Daoy (cell line): ENCODE measurements around the gene BARD1. TPM values are rescaled to one million over a fixed set of nuclear protein-coding genes. Genes with fewer than 3 reads are reported as not detected.
"Not testable (repeated sequence)": the region's sequence is repeated elsewhere in the genome, so short reads cannot be mapped to it uniquely, and the experiment has no call there.

Source experiments
- DNase-seq: peaks from one replicate; pipeline ENCODE4 v3.0.0-alpha.2; 2015; ENCODE audit warnings: low read depth
- total RNA-seq: library from RNA; depleted of rRNA; stranded (reverse); fragments of >200 nt; shearing (Covaris generic); gene quantifications from 2 replicates; pipeline ENCODE4 v1.2.3, GENCODE V29; 2014; rRNA removed

The BARD1 gene
- 20.8 and 28.2 TPM in 2 replicates for total RNA-seq

DNA sequence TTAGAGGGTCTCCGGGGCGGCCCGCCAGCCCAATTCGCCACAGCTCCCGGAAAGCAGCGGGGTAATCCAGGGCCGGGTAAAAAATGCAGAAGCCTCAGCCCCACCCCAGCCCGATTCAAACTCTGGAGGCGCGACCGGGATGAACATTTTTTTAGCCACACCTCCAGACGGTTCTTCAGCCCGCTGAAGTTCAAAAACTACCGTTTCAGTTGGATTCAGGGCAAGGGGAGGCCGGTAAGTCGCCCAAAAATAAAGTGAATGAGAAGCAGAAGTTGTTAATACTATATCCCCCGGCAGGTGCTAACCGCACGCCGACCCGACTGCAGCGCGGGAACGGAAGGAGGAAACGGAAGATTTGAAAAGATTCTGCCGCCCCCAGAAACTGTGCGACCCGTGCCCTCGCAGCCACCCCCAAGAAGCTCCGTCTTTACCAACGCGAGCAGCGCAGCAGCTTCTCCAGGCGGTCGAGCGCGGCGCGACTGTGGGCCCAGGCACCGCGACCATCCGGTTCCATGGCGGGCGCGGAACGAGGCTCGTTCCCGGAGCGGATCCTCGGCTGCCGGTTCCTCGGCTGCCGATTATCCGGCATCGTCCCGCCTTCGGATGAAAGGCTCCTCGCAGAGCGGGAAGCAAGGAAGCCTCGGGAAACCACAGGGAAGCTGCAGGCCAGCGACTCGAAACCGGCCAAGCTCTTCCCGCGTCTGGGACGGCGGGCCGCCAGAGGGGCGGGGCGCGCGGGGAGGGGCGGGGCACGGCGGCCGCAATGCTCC is at the start of gene BARD1:
BARD1 (minus strand) TSS at position 703 of the 770 bp plus-strand sequence; CDS start at position 589, 114 bp downstream.
- peak; percentile 53 for DNase-seq

DNA sequence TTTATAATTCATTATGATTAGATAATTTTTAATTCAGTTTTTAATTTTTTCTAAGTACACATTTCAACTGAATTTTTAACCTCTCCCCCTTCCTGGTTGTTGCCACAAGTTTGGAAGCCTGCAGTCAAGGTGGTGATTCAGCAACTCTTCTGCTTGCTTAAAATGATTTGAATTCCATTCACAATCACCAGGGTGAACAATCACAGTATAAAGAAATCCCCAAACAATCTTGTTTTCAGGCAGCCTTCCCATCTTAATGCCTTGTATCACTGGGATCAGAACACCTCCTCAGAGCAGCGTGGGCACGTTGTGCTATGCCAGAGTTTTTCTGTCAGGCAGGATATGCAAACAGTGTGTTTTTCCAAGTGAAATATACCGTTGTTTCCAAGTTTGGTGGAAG is 46.7 kb upstream of the BARD1 start:
- DNase-seq = no peak

DNA sequence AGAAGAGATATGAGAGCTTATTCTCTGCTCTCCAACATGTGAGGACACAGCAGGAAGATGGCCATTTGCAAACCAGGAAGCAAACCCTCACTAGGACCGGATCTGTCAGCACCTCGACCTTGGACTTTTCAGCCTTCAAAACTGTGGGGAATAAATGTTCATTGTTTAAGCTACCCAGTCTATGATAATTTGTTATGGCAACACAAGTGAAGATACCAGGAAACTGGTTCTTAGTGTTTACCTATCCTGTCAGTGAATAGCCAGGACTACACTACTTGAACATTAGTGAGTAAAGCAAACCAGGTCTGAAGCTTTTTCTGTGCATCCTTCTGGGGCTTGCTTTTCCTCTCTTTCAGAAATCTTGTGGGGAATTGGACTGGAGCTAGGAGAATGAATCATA is 44.4 kb upstream of the BARD1 start:
- DNase-seq = no peak

DNA sequence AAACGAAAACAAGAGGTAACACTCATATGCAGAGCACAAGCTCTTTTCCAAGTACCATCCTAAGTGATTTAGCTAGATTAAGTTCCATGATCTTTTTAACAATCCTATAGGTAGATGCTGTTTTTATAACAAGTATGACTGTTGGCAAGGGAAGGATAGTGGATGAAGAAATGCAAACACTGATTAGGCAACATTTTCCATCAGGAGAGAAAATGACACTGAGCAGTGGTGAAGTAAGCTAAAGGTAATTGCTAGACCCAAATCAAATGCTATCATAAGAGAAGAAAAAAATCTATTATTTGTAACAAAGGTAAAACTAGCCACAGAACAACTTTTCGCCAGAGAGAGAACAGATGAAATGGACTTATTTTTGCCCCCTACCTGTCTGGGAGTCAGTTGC is 34.3 kb upstream of the BARD1 start:
- no peak for DNase-seq

DNA sequence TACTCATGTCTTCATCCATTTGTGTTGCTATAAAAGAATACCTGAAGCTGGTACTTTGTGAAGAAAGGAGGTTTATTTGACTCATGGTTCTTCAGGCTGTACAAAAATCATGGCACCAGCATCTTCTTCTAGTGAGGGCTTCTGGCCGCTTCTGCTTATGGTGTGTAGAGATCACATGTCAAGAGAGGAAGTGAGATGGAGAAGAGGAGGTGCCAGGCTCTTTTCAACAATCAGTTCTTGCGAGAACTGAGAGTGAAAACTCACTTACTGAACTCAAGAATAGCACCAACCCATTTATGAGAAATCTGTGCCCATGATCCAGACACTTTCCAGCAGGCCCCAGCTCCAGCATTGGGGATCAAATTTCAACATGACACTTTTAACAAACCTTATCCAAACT is 30.0 kb upstream of the BARD1 start:
- DNase-seq = no peak

DNA sequence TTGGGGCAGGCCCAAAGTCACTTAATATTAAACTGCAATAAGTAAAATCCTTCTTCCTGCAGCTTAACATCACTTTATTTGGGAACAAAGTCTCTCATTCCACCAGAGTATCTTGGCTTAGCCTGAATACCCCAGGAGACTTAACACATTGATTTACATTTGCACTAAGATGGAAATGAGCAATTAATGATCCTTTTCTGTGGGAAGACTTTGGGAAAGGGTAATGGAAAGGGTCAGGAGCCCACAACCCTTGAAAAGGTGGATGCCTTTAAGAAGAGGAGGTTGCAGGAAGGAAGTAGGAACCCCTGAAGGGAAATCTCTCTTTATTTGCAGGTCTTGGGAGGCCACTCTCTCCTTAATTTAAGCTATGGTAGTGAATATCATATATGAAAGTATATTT is 28.0 kb upstream of the BARD1 start:
- DNase-seq = no peak

DNA sequence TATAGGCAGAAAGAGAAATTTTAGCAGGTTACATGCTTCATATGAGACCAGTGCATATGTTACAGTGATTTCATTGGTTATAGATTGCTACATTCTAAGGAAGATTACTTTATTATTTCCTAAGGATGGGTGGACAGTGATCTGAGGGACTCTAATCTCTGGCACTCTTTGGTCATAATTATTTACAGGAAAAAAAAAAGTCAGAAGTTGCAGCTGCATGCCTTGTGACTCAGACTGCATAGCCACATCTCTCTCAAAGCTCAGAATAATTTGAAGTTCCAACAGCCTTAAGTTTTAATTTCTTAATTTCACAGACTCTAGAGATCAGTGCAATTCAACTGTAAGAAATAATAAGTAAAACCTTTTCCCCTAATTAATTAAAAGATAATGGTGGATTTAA is 27.1 kb upstream of the BARD1 start:
- DNase-seq = no peak

DNA sequence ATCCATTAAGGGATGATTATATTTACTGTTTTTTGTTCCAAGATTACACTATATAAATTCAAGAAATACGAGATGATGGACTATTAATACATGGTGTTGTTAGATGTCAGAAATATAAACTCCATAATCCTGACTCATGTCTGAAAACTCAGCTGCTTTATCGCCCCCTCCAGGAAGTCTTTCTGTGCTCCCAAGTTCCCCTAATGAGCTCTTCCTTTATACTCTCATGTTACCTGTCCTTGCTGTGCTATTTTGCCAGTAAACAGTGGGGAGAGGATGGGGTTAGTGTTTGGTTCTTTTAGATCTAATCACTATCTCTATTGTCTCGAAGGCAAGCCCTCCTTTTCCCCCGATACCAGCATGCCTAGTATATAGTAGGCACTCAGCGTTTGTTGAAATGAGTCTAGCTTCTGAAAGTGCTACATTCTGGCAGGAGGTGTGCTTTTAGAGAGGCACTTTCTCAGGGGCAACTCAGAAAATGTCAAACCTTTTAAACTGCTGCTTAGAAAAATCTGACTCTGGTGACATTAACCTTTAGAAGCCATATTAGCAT is 21.4 kb upstream of the BARD1 start:
- DNase-seq = no peak

DNA sequence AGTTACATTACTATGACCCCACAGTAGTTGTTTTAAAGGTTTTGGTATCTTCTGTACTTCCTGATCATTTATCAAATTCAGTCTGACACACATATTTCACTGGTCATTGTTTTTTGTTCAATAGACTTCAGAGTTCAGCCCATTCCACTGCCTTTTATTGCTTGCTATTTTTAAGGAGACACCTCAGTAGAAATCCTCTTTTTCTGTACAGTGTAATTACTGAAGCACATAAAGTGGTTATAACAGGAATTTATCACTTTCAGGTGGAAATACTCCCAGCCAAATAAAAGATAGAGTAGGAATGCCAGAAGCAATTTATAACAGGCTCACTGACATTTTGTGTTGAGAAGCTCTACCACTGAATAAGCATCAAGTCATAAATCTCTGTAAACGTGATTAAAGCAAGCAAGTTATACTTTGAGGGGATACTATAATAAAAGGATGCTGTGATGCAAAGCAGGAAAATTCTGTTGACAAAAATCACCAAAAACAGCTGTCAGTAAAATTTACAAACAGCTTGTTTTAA is 6.6 kb upstream of the BARD1 start:
- no peak for DNase-seq

DNA sequence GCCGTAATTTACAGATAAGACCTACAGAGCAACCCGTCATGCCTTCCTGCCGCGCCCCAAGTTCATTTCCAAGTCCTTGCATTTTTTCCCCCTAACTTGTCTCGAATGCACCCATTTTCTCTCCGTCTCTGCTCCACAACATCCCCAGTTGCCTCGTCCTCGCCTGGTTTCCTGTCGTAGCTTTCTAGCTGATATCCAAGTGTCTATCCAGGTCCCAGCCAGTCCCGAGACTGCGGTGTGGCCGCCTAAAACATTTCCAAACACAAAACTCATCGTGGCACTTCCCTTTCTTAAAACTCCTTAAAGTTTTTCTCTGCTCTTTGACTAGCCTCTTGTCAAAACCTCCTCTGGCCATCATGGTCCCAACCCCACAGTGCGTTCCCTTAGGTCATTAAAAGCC is 1.2 kb upstream of the BARD1 start:
- no peak for DNase-seq

DNA sequence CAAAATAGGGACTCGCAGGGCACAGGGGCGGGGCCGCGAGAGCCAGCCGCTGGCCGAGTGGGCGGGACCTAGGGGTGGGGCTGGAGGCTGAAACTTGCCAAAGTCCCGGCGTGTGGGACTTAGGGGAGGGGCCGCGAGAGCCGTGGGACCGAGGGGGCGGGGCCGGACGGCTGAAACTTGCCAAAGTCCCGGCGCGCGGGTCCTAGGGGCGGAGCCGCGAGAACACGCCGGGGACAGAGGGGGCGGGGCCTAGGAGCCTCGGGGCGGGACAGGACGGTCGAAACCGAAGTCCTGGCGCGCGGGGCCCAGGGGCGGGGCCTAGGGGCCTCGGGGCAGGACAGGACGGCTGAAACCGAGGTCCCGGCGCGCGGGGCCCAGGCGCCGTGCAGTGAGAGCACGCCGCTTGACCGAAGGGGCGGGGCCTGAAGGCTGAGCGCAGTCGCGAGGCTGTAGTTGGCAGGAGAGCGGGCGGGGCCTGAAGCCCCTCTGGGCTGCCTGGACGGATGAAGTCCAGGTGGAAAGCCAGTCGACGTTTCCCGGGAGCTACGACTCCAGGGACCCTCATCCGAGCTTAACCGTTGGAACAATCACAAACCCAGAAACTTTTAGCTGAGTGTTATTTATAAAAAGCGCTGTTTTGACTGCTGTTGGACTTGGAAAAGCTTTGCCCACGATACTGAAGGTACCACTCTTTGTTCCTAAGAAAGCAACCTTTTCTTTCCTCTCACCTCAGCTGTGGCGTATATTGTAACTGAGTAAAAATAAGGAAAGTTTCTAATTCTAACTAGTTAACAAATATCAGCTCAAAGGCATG is 475 bp upstream of the BARD1 start:
- DNase-seq = peak; percentile 97

DNA sequence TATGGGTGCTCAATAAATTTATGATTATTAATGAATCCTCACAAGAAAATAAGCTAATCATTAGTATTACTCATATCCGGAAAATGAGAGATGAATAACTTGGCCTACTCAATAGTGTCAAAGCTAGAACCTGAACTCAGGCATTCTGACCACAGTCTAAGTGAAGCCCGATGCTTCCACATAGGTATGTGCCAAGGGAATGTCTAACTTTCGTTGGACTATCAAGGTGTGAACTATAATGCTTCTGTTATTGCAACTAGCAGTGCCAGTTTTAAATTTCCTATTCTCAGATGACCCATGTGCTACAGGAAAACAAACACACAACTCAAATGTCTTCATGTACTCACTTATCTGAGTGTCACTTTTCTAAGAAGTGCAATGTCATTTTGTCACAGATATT is 1.8 kb downstream of the BARD1 start:
- DNase-seq = no peak

DNA sequence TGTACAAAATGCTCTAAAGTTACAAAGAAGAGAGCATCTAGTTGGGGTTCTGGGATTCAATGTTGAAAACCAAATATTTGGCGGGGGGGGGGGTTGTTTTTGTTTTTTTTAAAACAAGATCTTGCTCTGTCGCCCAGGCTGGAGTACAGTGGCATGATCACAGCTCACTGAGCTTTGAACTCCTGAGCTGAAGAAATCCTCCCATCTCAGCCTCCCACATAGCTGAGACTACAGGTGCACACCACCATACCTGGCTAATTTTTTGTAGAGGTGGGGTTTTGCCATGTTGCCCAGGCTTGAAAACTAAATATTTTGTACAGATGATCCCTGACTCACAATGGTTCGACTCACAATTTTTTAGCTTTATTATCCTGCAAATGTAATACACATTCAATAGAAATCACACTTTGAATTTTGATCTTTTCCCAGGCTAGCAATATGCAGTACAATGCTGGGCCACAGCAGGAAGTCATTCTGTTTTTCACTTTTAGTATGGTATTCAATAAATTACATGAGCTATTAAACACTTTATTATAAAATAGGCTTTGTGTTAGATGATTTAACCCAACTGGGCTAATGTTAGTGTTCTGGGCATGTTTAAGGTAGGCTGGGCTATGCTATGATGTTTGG is 7.6 kb downstream of the BARD1 start:
- DNase-seq = no peak

DNA sequence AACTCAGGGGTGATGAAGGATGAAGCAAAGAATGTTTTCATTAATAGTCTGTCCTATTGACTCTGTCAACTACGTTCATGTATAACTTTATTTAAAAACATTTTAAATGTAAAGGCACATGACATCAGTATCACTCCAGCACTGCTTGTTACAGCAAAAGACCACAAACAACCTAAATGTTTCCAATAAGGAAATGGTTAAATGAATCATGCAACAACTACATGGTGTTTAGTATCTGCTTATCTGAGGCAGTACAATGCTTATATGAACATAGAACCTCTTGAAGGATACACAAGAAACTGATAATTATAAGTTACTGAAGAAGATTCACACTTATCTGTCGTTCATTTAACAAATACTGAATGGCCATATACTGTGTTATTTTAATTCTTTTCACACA is 8.4 kb downstream of the BARD1 start:
- DNase-seq = no peak

DNA sequence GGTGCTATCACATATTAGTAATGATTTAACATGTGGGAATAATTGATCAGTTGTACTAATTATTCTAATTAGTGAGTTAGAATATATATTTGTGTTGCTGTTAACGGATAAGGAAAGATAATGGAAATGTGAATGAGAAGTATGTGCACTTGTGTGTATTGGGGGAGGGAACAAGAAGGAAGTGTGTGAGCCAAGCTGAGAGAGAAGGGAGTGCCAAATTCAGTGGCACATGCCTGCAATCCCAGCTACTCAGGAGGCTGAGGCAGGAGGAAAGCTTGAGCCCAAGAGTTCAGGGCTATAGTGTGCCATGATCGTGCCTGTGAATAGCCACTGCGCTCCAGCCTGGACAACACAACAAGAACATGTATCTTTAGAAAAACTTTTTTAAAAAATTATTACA is 9.3 kb downstream of the BARD1 start:
- DNase-seq = no peak

DNA sequence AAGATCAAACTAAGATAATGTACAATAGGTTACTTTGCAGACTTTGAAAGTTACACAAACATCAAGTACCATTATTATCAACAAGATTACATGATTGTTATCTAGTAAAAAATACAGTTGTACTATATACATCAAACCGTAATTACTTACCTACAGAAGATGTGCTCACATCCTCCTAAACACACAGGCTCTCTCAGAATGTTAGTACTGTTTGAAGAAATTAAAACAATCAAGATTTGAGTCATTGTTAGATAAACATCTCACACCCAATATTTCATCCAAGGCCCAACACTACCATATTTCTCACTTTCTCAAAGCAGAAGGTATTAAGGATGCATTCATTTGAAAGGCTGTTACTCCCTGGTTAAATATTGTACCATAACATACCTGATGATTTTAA is 12.6 kb downstream of the BARD1 start:
- DNase-seq = no peak

DNA sequence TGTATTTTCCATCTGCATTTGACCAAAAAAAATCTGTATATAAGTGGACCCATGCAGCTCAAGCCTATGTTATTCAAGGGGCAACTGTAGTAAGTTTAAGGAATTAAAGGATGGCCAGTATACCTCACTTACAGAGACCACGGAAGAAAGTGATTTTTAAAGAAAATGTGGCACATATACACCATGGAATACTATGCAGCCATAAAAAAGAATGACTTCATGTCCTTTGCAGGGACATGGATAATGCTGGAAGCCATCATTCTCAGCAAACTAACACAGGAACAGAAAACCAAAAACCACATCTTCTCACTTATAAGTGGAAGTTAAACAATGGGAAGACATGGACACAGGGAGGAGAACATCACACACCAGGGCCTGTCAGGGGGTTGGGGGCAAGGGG is 26.3 kb downstream of the BARD1 start:
- DNase-seq = not testable (repeated sequence)

DNA sequence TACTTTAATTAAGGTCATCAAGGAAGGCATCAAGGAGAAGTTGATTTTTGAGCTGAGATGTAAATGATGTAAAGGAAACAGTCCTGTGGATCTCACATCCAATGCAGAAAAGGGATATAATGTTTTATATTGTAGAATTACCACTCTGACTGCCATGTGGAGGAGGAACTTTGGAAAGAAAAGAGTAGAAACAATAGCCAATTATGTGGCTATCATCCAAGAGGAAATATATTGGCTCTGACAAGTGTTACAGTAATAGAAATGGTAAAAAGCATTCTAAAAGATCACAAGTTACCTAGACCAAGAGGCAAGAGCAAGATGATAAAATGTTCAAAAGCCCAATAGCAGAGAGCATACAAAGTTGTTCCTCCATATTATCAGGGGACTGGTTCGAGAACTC is 26.8 kb downstream of the BARD1 start:
- no peak for DNase-seq

DNA sequence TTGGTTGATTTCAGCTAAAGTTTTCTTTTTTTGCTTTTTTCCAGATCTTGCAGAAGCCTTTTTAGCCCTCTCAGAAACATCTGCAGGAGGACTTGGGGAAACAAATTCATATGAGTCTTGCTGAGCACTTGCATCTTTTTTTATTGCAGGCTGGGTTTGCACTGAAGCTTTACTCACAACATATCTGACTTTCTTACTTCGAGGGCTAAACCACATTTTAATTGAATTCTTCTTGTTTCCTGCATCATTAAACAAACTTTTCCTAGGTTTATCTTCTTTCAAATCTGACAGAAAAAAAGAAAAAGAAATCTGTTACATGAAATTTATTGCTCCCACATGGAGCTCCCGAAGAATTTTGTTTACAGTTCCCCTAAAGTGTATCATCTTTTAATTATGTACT is 28.3 kb downstream of the BARD1 start:
- no peak for DNase-seq

DNA sequence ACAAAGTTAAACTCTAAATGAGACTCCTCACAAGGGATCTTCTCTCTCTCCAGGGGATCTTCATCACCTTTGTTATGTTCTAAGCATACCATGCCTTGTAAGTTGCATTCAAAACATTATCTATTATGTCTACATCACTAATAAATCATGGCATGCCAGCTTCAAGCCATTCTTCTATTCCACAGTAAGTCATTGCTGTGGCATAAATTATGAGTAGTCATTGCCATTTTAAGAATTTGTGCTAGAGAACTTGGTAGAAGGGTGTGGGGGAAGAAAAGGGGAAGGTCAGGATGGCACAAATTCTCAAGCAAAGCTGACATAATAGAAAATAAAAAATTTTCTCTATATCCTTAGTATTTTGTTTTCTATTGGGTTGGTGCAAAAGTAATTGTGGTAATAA is 33.5 kb downstream of the BARD1 start:
- DNase-seq = no peak

DNA sequence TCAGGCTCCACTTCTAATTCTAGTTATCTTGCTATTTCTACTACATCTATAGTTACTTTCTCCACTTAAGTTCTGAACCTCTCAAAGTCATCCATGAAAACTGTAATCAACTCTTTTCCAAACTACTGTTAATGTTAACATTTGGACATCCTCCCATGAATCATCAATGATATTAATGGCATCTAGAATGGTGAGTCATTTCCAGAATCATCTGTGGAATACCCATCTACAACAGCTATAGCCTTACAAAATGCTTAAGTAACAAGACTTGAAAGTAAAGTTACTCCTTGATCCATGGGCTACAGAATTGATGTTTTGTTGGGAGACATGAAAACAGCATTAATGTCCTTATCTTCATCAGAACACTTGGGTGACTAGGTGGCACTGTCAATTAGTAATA is 35.4 kb downstream of the BARD1 start:
- no peak for DNase-seq

DNA sequence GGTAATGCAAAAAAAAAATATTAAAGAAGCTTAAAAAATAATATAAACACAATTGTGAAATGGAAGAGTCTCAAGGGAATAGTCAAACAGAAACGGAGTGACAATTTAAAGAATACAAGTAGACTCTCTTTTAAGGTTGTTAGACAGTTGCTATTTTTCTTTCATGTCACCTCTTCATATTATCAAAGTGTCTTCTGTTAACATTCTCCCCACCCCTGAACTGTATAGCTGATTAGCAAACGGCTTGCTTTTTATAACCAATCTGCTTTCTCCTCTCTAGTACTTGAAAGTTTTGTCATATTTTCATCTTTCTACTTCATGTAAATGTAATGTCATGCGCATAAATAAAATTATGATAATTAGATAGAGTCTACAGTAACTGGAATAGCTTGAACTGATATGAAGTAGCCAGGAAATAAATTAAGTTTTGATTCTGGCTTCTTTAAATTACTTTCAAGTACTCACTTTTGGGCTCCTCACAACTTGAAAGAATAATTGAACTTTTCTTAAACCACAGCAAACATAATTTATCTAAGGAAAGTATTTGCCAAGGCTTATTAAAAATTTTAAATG is 37.0 kb downstream of the BARD1 start:
- no peak for DNase-seq
